HG03045 (cell line): ENCODE results near the gene AP1B1.
"Not testable (repeated sequence)": the region's sequence is repeated elsewhere in the genome, so short reads cannot be mapped to it uniquely, and the experiment has no call there.

Experiments
- ATAC-seq: cut with Tn5 transposase; IDR thresholded peaks from one replicate; pipeline ENCODE4 v1.9.1; 2021; ENCODE audit warnings: mild to moderate bottlenecking, moderate library complexity; ENCODE audit not compliant: unreplicated experiment

The AP1B1 gene

GRCh38 chr22:29387921-29388758 is at the start of gene AP1B1:
TSS of gene AP1B1 (minus strand) at chr22:29388570. CDS start at chr22:29367243, 21,327 bp downstream.
- peak; percentile 91 for ATAC-seq

- ATAC-seq = no peak
Measured at GRCh38 chr22:29435236-29436136, 47.1 kb upstream of the AP1B1 start.

- ATAC-seq = no peak
Measured at GRCh38 chr22:29434288-29434687, 45.9 kb upstream of the AP1B1 start.

- ATAC-seq = no peak
Measured at GRCh38 chr22:29433856-29434255, 45.5 kb upstream of the AP1B1 start.

GRCh38 chr22:29431986-29432385 is 43.6 kb upstream of the AP1B1 start:
- no peak for ATAC-seq

- no peak for ATAC-seq
Measured at GRCh38 chr22:29427176-29427760, 38.9 kb upstream of the AP1B1 start.

- ATAC-seq = no peak
Measured at GRCh38 chr22:29426476-29426875, 38.1 kb upstream of the AP1B1 start.

GRCh38 chr22:29418704-29419103 is 30.3 kb upstream of the AP1B1 start:
- ATAC-seq = not testable (repeated sequence)

- not testable (repeated sequence) for ATAC-seq
Measured at GRCh38 chr22:29414951-29415591, 26.7 kb upstream of the AP1B1 start.

GRCh38 chr22:29412772-29413171 is 24.4 kb upstream of the AP1B1 start:
- not testable (repeated sequence) for ATAC-seq

- not testable (repeated sequence) for ATAC-seq
Measured at GRCh38 chr22:29411569-29412211, 23.3 kb upstream of the AP1B1 start.

- no peak for ATAC-seq
Measured at GRCh38 chr22:29408940-29409339, 20.6 kb upstream of the AP1B1 start.

GRCh38 chr22:29401538-29401937 is 13.2 kb upstream of the AP1B1 start:
- not testable (repeated sequence) for ATAC-seq

GRCh38 chr22:29400576-29400975 is 12.2 kb upstream of the AP1B1 start:
- ATAC-seq = no peak

- ATAC-seq = no peak
Measured at GRCh38 chr22:29397791-29398190, 9.4 kb upstream of the AP1B1 start.

- no peak for ATAC-seq
Measured at GRCh38 chr22:29396126-29396525, 7.8 kb upstream of the AP1B1 start.

GRCh38 chr22:29394931-29395581 is 6.7 kb upstream of the AP1B1 start:
- no peak for ATAC-seq

GRCh38 chr22:29393019-29393608 is 4.7 kb upstream of the AP1B1 start:
- ATAC-seq = no peak

- no peak for ATAC-seq
Measured at GRCh38 chr22:29391546-29391945, 3.2 kb upstream of the AP1B1 start.
